ENCODE measurements around the gene IRS1. TPM values are rescaled to one million over a fixed set of nuclear protein-coding genes. Genes with fewer than 3 reads are reported as not detected.

The IRS1 gene
- total RNA-seq, 1 experiment from 2014 or later, result 34.4 TPM

GRCh38 chr2:226831266-226831665, 31.6 kb upstream of the IRS1 start:
- TF ChIP-seq CTCF (IDR thresholded peaks at IDR 0.05; ENCODE audit: unreplicated experiment), result no peak

DNA sequence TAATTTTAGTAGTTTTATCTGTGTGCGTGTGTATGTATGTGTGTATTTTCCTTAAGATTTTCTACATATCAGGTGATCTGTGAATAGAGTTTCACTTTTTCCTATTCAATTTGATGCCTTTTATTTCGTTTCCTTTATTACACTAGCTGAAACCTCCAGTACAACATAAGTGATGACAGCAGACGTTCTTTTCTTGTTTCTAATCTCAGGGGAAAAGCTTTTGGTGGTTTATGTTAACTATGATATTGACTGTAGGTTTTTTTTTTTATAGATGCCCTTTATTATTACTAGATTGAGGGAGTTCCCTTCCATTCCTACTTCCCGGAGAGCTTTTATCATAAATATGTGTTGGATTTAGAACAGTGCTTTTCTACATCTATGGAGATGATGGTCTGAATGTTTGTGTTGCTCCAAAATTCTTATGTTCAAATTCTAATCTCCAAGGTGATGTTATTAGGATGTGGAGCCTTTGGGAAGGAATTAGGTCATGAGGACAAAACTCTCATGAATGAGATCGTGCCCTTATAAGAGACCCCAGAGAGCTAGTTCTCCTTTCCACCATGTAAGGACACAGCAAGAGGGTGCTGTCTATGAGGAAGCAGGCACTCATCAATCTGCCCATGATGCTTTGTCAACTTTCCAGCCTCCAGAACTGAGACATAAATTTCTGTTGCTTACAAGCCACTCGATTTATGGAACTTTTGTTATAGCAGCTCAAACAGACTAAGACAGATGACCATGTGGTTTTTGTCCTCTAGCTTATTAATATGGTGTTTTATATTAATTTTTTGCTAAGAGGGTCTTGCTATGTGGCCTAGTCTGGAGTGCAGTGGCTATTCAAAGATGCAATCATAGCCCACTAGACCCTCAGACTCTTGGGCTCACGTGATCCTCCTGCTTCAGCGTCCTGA, 30.4 kb upstream of the IRS1 start:
- DNase-seq, result no peak
- Mint-ChIP-seq H3K36me3 (ENCODE audit: insufficient read depth, unreplicated experiment) (peaks cover 26% of the 10 kb centered on the region), H3K27me3 (ENCODE audit: unreplicated experiment) (no peaks in the 10 kb centered on the region), H3K9me3 (ENCODE audit: low read depth, unreplicated experiment) (no peaks in the 10 kb centered on the region), H3K27ac (ENCODE audit: unreplicated experiment) (no peak overlapping the region), H3K4me3 (ENCODE audit: low read depth, unreplicated experiment) (no peak overlapping the region), H3K4me1 (ENCODE audit: low read depth, unreplicated experiment) (peaks cover 6% of the 10 kb centered on the region)
- CTCF ChIA-PET, result no interaction called here
- BruUV-seq (replicated peaks), result no TSS peak
- no peak for TF ChIP-seq CTCF (IDR thresholded peaks at IDR 0.05; ENCODE audit: unreplicated experiment)
- intact Hi-C loops (cut with micrococcal nuclease; ENCODE audit: unreplicated experiment), result loop anchor here (10.0 kb wide), 1 partner anchor 155 kb away; no protein-coding TSS in a partner anchor

More at GRCh38 chr2:226831266-226831665, 31.6 kb upstream of the IRS1 start:
- BruUV-seq (replicated peaks), result no TSS peak
- peaks cover 39% of the 10 kb centered on the region for H3K36me3 Mint-ChIP-seq (ENCODE audit: insufficient read depth, unreplicated experiment)
- CTCF ChIA-PET, result no interaction called here
- intact Hi-C loops (cut with micrococcal nuclease; ENCODE audit: unreplicated experiment), result loop anchor here (10.0 kb wide), 1 partner anchor 154 kb away; no protein-coding TSS in a partner anchor
- no peak overlapping the region for H3K4me3 Mint-ChIP-seq (ENCODE audit: low read depth, unreplicated experiment)
- no peaks in the 10 kb centered on the region for H3K27me3 Mint-ChIP-seq (ENCODE audit: unreplicated experiment)
- DNase-seq, result no peak
- no peaks in the 10 kb centered on the region for H3K9me3 Mint-ChIP-seq (ENCODE audit: low read depth, unreplicated experiment)
- H3K27ac Mint-ChIP-seq (ENCODE audit: unreplicated experiment), result no peak overlapping the region
- H3K4me1 Mint-ChIP-seq (ENCODE audit: low read depth, unreplicated experiment), result peaks cover 6% of the 10 kb centered on the region

DNA sequence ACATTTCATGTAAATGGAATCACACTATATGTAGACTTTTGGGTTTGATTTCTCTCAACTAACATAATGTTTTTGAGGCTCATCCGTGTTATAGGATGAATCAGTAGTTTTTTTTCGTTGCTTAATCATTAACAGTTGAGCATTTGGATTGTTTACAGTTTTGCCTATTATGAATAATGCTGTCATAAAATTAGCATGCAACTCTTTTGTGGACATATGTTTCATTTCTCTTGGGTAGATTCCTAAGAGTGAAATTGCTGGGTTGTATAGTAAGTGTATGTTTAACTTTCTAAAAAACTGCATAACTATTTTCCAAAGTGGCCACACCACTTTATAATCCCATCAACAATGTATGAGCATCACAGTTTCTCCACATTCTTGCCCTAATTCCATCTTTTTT, 28.6 kb upstream of the IRS1 start:
- CTCF ChIA-PET, result no interaction called here
- BruUV-seq (replicated peaks), result no TSS peak

GRCh38 chr2:226825056-226825455, 25.4 kb upstream of the IRS1 start:
- no peak for TF ChIP-seq CTCF (IDR thresholded peaks at IDR 0.05; ENCODE audit: unreplicated experiment)
- Mint-ChIP-seq H3K27ac (ENCODE audit: unreplicated experiment) (no peak overlapping the region), H3K4me3 (ENCODE audit: low read depth, unreplicated experiment) (no peak overlapping the region), H3K4me1 (ENCODE audit: low read depth, unreplicated experiment) (no peaks in the 10 kb centered on the region), H3K9me3 (ENCODE audit: low read depth, unreplicated experiment) (no peaks in the 10 kb centered on the region), H3K27me3 (ENCODE audit: unreplicated experiment) (no peaks in the 10 kb centered on the region), H3K36me3 (ENCODE audit: insufficient read depth, unreplicated experiment) (peaks cover 5% of the 10 kb centered on the region)
- intact Hi-C loops (cut with micrococcal nuclease; ENCODE audit: unreplicated experiment), result no loop called here
- BruUV-seq (replicated peaks), result no TSS peak
- no peak for DNase-seq
- CTCF ChIA-PET, result no interaction called here

More for the DNA sequence above, 28.6 kb upstream of the IRS1 start:
- Mint-ChIP-seq H3K27ac (ENCODE audit: unreplicated experiment) (no peak overlapping the region), H3K4me1 (ENCODE audit: low read depth, unreplicated experiment) (peaks cover under 1% of the 10 kb centered on the region), H3K4me3 (ENCODE audit: low read depth, unreplicated experiment) (no peak overlapping the region), H3K27me3 (ENCODE audit: unreplicated experiment) (no peaks in the 10 kb centered on the region), H3K9me3 (ENCODE audit: low read depth, unreplicated experiment) (no peaks in the 10 kb centered on the region), H3K36me3 (ENCODE audit: insufficient read depth, unreplicated experiment) (peaks cover 14% of the 10 kb centered on the region)
- no peak for DNase-seq
- intact Hi-C loops (cut with micrococcal nuclease; ENCODE audit: unreplicated experiment), result no loop called here
- no peak for TF ChIP-seq CTCF (IDR thresholded peaks at IDR 0.05; ENCODE audit: unreplicated experiment)
